Cardiac fibroblast (primary cell): Measurements from ENCODE around the gene HEPACAM.
A peak's percentile ranks its signal among the peaks of the same experiment; 100 is the strongest.

Source experiments
- DNase-seq, 2 donors: peaks; one replicate each; pipeline versions ENCODE4 v3.0.0 to v3.0.0-alpha.2; 2010; ENCODE audit warnings: low read depth in 2 of 2
- H3K4me3 ChIP-seq, 2 donors: replicated peaks in 1 of 2; 1 replicate in 1 of 2; 2 replicates in 1 of 2; pipeline ENCODE4 v1.5.1; 2011; ENCODE audit warnings: low read depth in 2 of 2, low read length in 2 of 2, mild to moderate bottlenecking in 2 of 2, moderate library complexity in 1 of 2
- CTCF ChIP-seq: IDR thresholded peaks from one replicate; pipeline ENCODE4 v1.5.1; 2011; ENCODE audit warnings: low read depth, mild to moderate bottlenecking, low read length, inconsistent platforms

HEPACAM gene

GRCh38 chr11:124943741-124944140, 7.9 kb upstream of the HEPACAM start:
- no peak for TF ChIP-seq CTCF
- DNase-seq, result no peak
- no peak overlapping the region for H3K4me3 ChIP-seq

- DNase-seq, result no peak
- peak; percentile 11 for TF ChIP-seq CTCF
Observed at GRCh38 chr11:124943254-124943616, 7.4 kb upstream of the HEPACAM start.

GRCh38 chr11:124942466-124943253, 6.8 kb upstream of the HEPACAM start:
- no peak overlapping the region for H3K4me3 ChIP-seq
- no peak for DNase-seq
- TF ChIP-seq CTCF, result no peak

More at GRCh38 chr11:124943254-124943616, 7.4 kb upstream of the HEPACAM start:
- H3K4me3 ChIP-seq, result no peak overlapping the region

GRCh38 chr11:124941703-124942102, 5.9 kb upstream of the HEPACAM start:
- H3K4me3 ChIP-seq, result no peak overlapping the region
- TF ChIP-seq CTCF, result no peak
- DNase-seq, result no peak

- no peak for TF ChIP-seq CTCF
- no peak overlapping the region for H3K4me3 ChIP-seq
- no peak for DNase-seq
Observed at GRCh38 chr11:124938970-124939369, 3.1 kb upstream of the HEPACAM start.

GRCh38 chr11:124938206-124938765, 2.4 kb upstream of the HEPACAM start:
- H3K4me3 ChIP-seq, result no peak overlapping the region
- DNase-seq, result no peak
- TF ChIP-seq CTCF, result no peak
